ENCODE data around the gene ANO8.

DNA sequence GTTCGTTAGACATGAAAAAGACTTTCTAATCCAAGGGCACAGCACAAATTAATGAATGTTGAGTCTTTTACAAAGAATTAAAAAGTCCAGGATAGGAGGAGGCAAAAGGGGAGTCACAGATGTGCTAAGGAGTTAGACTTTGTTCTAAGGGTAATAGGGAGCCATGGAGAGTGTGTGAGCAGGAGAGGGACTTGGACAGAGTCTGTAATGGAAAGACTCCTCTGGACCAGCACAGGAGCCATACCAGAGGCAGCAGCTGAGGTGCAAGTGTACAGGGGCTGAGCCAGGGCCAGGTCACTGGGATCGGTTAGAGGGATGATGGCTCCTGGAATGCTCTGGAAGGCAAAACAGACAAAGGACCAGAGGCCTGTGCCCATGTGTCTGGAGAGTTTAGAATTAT lies 13.2 kb upstream of the ANO8 start:
- no peak for TF ChIP-seq POLR2A (IDR thresholded peaks at IDR 0.05; ENCODE audit: low read depth, low read length)
- no peak for TF ChIP-seq POLR2AphosphoS5 (IDR thresholded peaks at IDR 0.05; ENCODE audit: low read depth, low read length)

All from GM12892 (cell line).